Panc1 (cell line): ENCODE data around the gene AGRN.

Experiments
- POLR2AphosphoS5 ChIP-seq: IDR thresholded peaks from 2 replicates; pipeline ENCODE4 v1.6.1; 2012; ENCODE audit warnings: mild to moderate bottlenecking, low read depth, low read length, moderate library complexity
- TCF7L2 ChIP-seq: IDR thresholded peaks from 2 replicates; pipeline ENCODE4 v1.6.1; 2011; ENCODE audit warnings: mild to moderate bottlenecking, low read depth, low read length, inconsistent platforms
- TF ChIP-seq, protein P1 (sequence below): fragments of 450-650 bp; IDR thresholded peaks from 2 replicates; pipeline ENCODE4 v1.5.1; 2017; ENCODE audit warnings: mild to moderate bottlenecking
- TF ChIP-seq, protein P2 (sequence below), 2 experiments: IDR thresholded peaks; 2 replicates each; pipeline ENCODE4 v1.6.1; 2011 to 2012; ENCODE audit warnings: low read depth in 2 of 2, control low read depth in 1 of 2, low read length in 1 of 2, mild to moderate bottlenecking in 1 of 2, moderate library complexity in 1 of 2; ENCODE audit not compliant: insufficient read depth in 1 of 2

GRCh38 chr1:980137-980571 is 39.8 kb upstream of the AGRN start:
- TF ChIP-seq, protein P1, sequence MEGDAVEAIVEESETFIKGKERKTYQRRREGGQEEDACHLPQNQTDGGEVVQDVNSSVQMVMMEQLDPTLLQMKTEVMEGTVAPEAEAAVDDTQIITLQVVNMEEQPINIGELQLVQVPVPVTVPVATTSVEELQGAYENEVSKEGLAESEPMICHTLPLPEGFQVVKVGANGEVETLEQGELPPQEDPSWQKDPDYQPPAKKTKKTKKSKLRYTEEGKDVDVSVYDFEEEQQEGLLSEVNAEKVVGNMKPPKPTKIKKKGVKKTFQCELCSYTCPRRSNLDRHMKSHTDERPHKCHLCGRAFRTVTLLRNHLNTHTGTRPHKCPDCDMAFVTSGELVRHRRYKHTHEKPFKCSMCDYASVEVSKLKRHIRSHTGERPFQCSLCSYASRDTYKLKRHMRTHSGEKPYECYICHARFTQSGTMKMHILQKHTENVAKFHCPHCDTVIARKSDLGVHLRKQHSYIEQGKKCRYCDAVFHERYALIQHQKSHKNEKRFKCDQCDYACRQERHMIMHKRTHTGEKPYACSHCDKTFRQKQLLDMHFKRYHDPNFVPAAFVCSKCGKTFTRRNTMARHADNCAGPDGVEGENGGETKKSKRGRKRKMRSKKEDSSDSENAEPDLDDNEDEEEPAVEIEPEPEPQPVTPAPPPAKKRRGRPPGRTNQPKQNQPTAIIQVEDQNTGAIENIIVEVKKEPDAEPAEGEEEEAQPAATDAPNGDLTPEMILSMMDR: no peak
- TF ChIP-seq POLR2AphosphoS5 (no peak), TCF7L2 (no peak)
- TF ChIP-seq, protein P2, sequence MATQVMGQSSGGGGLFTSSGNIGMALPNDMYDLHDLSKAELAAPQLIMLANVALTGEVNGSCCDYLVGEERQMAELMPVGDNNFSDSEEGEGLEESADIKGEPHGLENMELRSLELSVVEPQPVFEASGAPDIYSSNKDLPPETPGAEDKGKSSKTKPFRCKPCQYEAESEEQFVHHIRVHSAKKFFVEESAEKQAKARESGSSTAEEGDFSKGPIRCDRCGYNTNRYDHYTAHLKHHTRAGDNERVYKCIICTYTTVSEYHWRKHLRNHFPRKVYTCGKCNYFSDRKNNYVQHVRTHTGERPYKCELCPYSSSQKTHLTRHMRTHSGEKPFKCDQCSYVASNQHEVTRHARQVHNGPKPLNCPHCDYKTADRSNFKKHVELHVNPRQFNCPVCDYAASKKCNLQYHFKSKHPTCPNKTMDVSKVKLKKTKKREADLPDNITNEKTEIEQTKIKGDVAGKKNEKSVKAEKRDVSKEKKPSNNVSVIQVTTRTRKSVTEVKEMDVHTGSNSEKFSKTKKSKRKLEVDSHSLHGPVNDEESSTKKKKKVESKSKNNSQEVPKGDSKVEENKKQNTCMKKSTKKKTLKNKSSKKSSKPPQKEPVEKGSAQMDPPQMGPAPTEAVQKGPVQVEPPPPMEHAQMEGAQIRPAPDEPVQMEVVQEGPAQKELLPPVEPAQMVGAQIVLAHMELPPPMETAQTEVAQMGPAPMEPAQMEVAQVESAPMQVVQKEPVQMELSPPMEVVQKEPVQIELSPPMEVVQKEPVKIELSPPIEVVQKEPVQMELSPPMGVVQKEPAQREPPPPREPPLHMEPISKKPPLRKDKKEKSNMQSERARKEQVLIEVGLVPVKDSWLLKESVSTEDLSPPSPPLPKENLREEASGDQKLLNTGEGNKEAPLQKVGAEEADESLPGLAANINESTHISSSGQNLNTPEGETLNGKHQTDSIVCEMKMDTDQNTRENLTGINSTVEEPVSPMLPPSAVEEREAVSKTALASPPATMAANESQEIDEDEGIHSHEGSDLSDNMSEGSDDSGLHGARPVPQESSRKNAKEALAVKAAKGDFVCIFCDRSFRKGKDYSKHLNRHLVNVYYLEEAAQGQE (IDR thresholded peaks at IDR 0.05; ENCODE audit: insufficient read depth in 1 of 2, low read depth in 2 of 2, low read length in 1 of 2): no peak
